ENCODE results near the gene TXNRD3. TPM values are rescaled to one million over a fixed set of nuclear protein-coding genes. Genes with fewer than 3 reads are reported as not detected.

Gene TXNRD3
- total and polyA plus RNA-seq, 12 donors, result 2.1 to 7.8 (median 5.4) TPM

GRCh38 chr3:126666658-126667528 lies 12.0 kb upstream of the TXNRD3 start:
- intact Hi-C loops (cut with DNase I), result no loop called here
- ATAC-seq, result no peak
- no peaks in the 10 kb centered on the region for H3K36me3 ChIP-seq
- H3K4me3 ChIP-seq, result no peak overlapping the region
- no peak overlapping the region for H3K27ac ChIP-seq
- peaks cover 0 to under 1% (median 0%) of the 10 kb centered on the region in 9 donors for H3K4me1 ChIP-seq
- H3K9me3 ChIP-seq, result no peaks in the 10 kb centered on the region
- no peak for DNase-seq
- TF ChIP-seq CTCF (IDR thresholded peaks at IDR 0.05), result no peak
- peaks cover 0 to 15% (median 0%) of the 10 kb centered on the region in 7 donors for H3K27me3 ChIP-seq
- WGBS, 2 donors, result 85 to 91% methylated on average over 15 of the region's 15 CpGs

DNA sequence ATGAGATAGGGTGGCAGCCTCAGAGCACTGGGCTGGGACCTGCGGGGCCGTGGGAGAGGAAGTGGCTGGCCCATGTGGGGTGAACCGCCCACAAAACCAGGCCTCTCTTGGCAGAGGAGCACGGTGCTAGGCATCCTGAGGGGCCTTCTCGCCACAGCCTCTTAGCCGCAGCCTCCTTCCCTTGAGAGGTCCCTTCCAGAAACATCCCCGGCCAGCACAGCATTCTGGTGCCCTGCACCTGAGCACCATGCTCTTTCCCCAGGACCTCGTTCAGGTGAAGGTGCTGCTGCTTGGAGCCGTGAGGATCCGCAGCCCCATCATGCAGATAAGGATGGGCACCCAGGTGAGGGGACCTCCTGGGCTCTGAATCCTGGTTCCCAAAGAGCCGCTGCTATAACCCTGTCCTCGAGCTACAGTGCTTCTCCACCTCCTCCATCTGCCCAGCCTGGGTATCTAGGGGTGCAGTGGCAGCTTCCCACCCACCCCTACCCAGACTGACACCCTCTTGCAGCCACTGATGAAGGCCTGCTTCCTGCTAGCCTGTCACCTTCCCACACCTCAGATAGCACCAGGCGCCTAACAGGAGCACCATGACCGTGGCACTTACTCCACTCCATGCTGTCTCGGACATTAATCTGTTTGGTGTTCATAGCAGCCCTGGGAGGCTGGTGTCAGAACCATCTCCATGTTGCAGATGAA lies 11.2 kb upstream of the TXNRD3 start:
- Histone ChIP-seq H3K27me3 (peaks cover 0 to 23% (median 5%) of the 10 kb centered on the region in 7 donors), H3K9me3 (no peaks in the 10 kb centered on the region), H3K27ac (no peak overlapping the region), H3K4me3 (no peak overlapping the region), H3K36me3 (no peaks in the 10 kb centered on the region), H3K4me1 (peaks cover 0 to 4% (median 0%) of the 10 kb centered on the region in 9 donors)
- no peak for DNase-seq
- intact Hi-C loops (cut with DNase I), result no loop called here
- ATAC-seq, result no peak
- WGBS, 2 donors, result 83% methylated on average over 15 of the region's 15 CpGs
- TF ChIP-seq CTCF (IDR thresholded peaks at IDR 0.05), result no peak

GRCh38 chr3:126665221-126665936 lies 10.5 kb upstream of the TXNRD3 start:
- ATAC-seq, result no peak
- DNase-seq, result no peak
- WGBS, 2 donors, result 80 to 81% methylated on average over 6 of the region's 6 CpGs

More at GRCh38 chr3:126665221-126665936, 10.5 kb upstream of the TXNRD3 start:
- TF ChIP-seq CTCF (IDR thresholded peaks at IDR 0.05), result no peak
- Histone ChIP-seq H3K27me3 (peaks cover 0 to 26% (median 5%) of the 10 kb centered on the region in 7 donors), H3K4me1 (peaks cover 0 to 4% (median 0%) of the 10 kb centered on the region in 9 donors), H3K4me3 (no peak overlapping the region), H3K27ac (no peak overlapping the region), H3K36me3 (no peaks in the 10 kb centered on the region), H3K9me3 (no peaks in the 10 kb centered on the region)
- intact Hi-C loops (cut with DNase I), result no loop called here
